Fibroblast of the aortic adventitia (primary cell): ENCODE data around the gene RAB22A. TPM values are rescaled to one million over a fixed set of nuclear protein-coding genes. Genes with fewer than 3 reads are reported as not detected.
A peak's percentile ranks its signal among the peaks of the same experiment; 100 is the strongest.

Experiments used
- DNase-seq: peaks from one replicate; pipeline ENCODE4 v3.0.0-alpha.2; 2010; ENCODE audit warnings: low read depth
- H3K4me3 ChIP-seq: 2 replicates; pipeline ENCODE4 v1.5.1; 2011; ENCODE audit warnings: low read depth, mild to moderate bottlenecking, control low read depth, low read length, moderate library complexity
- CTCF ChIP-seq: IDR thresholded peaks from 2 replicates; pipeline ENCODE4 v1.5.1; 2011; ENCODE audit warnings: mild to moderate bottlenecking, low read length, control low read depth, inconsistent platforms; ENCODE audit not compliant: insufficient read depth
- total RNA-seq: library from RNA; depleted of rRNA; stranded (reverse); fragments of >200 nt; gene quantifications from 2 replicates; pipeline ENCODE4 v1.2.3, GENCODE V29; 2012; ENCODE audit warnings: low replicate concordance

RAB22A gene
- total RNA-seq, 1 donor: 41.5 TPM

DNA sequence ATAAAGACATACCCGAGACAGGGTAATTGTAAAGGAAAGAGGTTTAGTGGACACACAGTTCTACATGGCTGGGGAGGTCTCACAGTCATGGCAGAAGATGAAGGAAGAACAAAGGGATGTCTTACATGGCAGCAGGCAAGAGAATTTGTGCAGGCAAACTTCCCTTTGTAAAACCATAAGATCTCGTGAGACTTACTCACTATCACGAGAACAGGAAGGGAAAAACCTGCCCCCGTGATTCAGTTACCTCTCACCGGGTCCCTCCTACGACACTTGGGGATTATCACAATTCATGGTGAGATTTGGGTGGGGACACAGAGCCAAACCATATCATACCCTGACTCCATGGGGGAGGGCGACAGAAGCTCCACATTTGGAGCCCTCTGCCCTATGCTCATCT lies 72.1 kb downstream of the RAB22A start:
- DNase-seq: no peak
- TF ChIP-seq CTCF: no peak
- no peak overlapping the region for H3K4me3 ChIP-seq

DNA sequence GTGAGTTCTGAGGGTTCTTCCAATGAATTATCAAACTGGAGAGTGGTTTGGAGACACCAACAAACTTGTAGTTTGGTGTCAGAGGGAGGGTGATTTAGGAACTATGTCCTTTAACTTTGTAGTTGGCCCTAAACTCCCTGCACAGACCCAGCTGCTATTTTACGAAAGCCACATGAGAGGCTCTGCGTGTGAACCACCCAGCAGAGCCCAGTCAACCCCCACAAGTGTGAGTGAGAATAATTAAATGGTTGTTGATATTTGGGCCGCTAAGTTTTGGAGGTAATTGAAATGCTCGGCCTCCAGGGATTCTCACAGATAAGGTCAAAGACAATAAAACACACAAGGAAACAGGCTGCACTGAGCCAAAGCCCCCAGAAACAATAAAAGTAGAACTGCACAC lies 72.6 kb downstream of the RAB22A start:
- H3K4me3 ChIP-seq: no peak overlapping the region
- TF ChIP-seq CTCF: no peak
- no peak for DNase-seq

DNA sequence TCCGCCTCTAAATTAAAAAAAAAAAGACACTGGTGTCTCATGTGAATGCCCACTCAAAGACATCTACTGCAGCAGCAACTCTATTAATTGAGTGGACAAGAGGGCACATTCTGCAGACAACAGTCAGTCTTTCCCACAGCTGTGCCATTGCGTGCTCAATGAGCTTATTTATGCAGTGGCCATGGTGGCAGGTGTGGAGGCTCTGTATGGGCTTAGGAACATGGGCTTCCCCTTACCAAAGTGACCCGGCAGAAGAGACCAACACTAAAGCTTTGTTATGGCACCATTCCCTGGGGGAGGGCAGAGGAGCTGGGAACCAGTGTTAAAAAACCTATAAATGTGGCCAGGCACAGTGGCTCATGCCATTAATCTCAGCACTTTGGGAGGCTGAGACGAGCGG lies 75.3 kb downstream of the RAB22A start:
- no peak for TF ChIP-seq CTCF
- no peak for DNase-seq
- no peak overlapping the region for H3K4me3 ChIP-seq

DNA sequence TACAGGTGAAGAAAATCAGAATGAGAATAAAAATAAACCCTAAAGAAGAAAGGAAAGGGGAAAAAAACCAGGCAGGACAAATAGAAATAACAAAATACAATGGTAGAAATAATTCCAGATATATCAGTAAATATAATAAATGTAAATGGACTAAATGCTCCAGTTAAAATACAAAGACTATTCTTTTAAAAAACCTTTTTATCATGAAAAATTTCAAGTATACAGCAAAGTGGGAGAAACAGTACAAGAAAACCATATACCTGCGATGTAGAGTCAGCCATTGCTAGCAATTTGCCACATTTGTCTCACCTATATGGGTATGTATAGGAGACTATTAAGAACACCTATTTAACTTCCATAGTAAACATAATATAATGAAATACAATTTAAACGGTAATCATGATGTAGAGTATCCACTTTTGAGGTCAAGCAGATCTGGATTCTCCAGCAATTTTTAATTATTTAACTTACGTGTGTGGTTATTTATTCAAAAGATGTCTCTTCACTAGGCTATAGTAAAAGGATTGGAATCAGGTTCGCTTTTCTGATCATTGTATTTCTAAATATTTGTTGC lies 78.6 kb downstream of the RAB22A start:
- no peak overlapping the region for H3K4me3 ChIP-seq
- TF ChIP-seq CTCF: no peak
- DNase-seq: no peak

- DNase-seq: peak; percentile 96
- TF ChIP-seq CTCF: no peak
- H3K4me3 ChIP-seq: peak within 1 kb of the TSS; percentile 96
These were observed 79.4 kb downstream of the RAB22A start, which contains the start of gene VAPB for GRCh38 chr20:58388882-58389323. TSS of gene VAPB (plus strand) at chr20:58389229. CDS start at chr20:58389460, 231 bp downstream.

- DNase-seq: no peak
- peak overlapping the region; percentile 96 for H3K4me3 ChIP-seq
- no peak for TF ChIP-seq CTCF
These were observed 79.9 kb downstream of the RAB22A start for GRCh38 chr20:58389324-58389967.
